Fibroblast of mammary gland (primary cell): ENCODE measurements around the gene B4GALNT4.
"Not testable (repeated sequence)": the region's sequence is repeated elsewhere in the genome, so short reads cannot be mapped to it uniquely, and the experiment has no call there.

Experiments
- DNase-seq: peaks from one replicate; pipeline ENCODE4 v3.0.0-alpha.2; 2010; ENCODE audit warnings: low read depth
- H3K4me3 ChIP-seq: 2 replicates; pipeline ENCODE4 v1.5.1; 2011; ENCODE audit warnings: low read depth, mild to moderate bottlenecking, low read length, moderate library complexity; ENCODE audit not compliant: control insufficient read depth
- CTCF ChIP-seq: conservative IDR thresholded peaks from 2 replicates; pipeline ENCODE4 v1.5.1; 2011; ENCODE audit warnings: low read depth, low read length, inconsistent platforms; ENCODE audit not compliant: control insufficient read depth, insufficient read depth

The B4GALNT4 gene

GRCh38 chr11:357582-357981, 11.7 kb upstream of the B4GALNT4 start:
- H3K4me3 ChIP-seq = no peak overlapping the region
- TF ChIP-seq CTCF = no peak
- DNase-seq = no peak

- H3K4me3 ChIP-seq = no peak overlapping the region
- DNase-seq = no peak
- TF ChIP-seq CTCF = no peak
These were observed 11.0 kb upstream of the B4GALNT4 start for GRCh38 chr11:358129-358800.

- DNase-seq = no peak
- H3K4me3 ChIP-seq = no peak overlapping the region
- TF ChIP-seq CTCF = no peak
These were observed 10.1 kb upstream of the B4GALNT4 start for GRCh38 chr11:359181-359714.

GRCh38 chr11:360326-361280, 8.7 kb upstream of the B4GALNT4 start:
- H3K4me3 ChIP-seq = no peak overlapping the region
- DNase-seq = no peak
- no peak for TF ChIP-seq CTCF

- no peak overlapping the region for H3K4me3 ChIP-seq
- TF ChIP-seq CTCF = no peak
- no peak for DNase-seq
These were observed 6.5 kb upstream of the B4GALNT4 start for GRCh38 chr11:362642-363442.

GRCh38 chr11:363443-363805, 5.9 kb upstream of the B4GALNT4 start:
- DNase-seq, H3K4me3 ChIP-seq: not testable (repeated sequence)
